ENCODE results near the gene SAFB.

Gene SAFB

DNA sequence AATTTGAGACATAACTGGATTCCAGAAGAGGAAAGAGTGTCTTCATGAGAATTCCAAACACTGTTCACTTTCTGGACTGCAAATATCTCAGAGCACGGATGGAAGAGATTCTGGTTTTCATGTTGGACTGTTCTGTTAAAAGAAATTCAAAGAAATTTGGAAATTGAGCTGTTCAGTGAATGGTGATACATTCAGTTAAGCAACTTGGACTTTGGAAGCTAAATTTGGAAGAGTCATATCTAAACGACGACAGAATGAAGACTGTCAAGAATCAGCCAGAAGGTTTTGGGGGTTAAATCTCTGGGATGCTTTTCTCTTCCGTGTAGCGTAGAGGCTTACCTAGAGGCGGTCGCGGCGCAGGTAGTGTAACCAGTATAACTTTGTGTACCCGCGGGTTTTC lies 25.6 kb downstream of the SAFB start:
- TF ChIP-seq, protein P1, sequence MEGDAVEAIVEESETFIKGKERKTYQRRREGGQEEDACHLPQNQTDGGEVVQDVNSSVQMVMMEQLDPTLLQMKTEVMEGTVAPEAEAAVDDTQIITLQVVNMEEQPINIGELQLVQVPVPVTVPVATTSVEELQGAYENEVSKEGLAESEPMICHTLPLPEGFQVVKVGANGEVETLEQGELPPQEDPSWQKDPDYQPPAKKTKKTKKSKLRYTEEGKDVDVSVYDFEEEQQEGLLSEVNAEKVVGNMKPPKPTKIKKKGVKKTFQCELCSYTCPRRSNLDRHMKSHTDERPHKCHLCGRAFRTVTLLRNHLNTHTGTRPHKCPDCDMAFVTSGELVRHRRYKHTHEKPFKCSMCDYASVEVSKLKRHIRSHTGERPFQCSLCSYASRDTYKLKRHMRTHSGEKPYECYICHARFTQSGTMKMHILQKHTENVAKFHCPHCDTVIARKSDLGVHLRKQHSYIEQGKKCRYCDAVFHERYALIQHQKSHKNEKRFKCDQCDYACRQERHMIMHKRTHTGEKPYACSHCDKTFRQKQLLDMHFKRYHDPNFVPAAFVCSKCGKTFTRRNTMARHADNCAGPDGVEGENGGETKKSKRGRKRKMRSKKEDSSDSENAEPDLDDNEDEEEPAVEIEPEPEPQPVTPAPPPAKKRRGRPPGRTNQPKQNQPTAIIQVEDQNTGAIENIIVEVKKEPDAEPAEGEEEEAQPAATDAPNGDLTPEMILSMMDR (IDR thresholded peaks at IDR 0.05; ENCODE audit: low read length, missing control alignments), result no peak
- DNase-seq (ENCODE audit: low read depth), result no peak
- H3K4me3 ChIP-seq (replicated peaks; ENCODE audit: low read depth, low read length), result no peak overlapping the region

DNA sequence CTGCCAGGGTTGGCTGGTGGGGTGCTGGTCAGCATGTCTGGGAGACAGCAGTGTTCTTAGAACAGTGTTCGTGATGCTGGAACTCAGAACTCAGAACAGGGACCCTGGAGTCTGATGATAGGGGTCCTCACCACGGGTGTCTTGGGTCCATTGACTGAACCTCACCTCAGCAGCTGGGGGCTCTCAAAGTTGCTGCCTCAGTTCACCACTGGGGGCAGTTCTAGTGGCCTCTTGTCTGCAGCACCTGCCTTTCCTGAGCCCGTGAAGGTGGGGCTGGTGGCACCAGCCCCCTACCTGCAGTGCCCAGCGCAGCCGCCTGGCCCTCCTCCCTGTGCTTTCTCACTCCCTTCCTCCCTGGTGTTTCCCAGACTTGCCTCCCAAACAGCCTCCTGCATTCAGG lies 28.5 kb downstream of the SAFB start:
- TF ChIP-seq, protein P1 (IDR thresholded peaks at IDR 0.05; ENCODE audit: low read length, missing control alignments), result no peak
- no peak for DNase-seq (ENCODE audit: low read depth)
- H3K4me3 ChIP-seq (replicated peaks; ENCODE audit: low read depth, low read length), result no peak overlapping the region

DNA sequence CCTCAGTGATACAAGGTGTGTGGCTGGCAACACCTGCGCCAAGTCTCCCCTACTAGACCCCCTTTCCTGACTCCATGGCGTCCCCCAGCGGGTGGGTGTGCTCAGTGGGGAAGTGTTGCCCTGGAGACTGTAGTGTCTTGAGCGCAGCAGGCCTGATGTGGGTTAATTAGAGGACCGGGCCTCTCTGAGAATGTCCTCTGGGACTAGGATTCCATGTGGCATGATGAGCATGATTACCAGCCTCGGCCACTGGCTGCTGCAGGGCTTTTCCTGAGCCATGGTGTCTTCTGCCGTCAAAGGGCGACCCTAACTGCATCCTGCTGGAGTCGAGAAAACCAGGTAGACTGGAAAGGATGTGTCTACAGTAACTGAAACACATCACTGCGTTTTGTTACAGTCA lies 29.4 kb downstream of the SAFB start:
- no peak for DNase-seq (ENCODE audit: low read depth)
- H3K4me3 ChIP-seq (replicated peaks; ENCODE audit: low read depth, low read length), result no peak overlapping the region
- TF ChIP-seq, protein P1 (IDR thresholded peaks at IDR 0.05; ENCODE audit: low read length, missing control alignments), result no peak

- DNase-seq (ENCODE audit: low read depth), result no peak
- TF ChIP-seq, protein P1 (IDR thresholded peaks at IDR 0.05; ENCODE audit: low read length, missing control alignments), result no peak
These were observed 32.0 kb downstream of the SAFB start for GRCh38 chr19:5654931-5655330.

DNA sequence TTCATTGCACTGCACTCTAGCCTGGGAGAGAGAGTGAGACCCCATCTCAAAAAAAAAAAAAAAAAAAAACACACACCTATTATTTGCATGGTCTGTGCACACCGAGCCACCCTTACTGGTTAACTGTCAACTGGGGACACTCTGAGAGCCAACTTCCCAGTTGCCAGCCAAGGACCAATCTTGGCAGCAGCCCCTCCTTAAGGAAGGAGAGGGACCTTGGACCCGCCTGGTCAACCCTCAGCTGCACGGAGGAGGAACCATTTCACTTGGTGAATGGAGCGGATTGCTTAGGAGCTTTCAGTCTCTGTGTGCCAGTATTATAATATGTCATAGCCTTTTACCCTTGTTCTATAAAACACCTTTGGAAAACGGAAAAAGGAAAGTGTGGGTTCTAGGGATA lies 32.5 kb downstream of the SAFB start:
- H3K4me3 ChIP-seq (replicated peaks; ENCODE audit: low read depth, low read length), result no peak overlapping the region
- DNase-seq (ENCODE audit: low read depth), result no peak
- TF ChIP-seq, protein P1 (IDR thresholded peaks at IDR 0.05; ENCODE audit: low read length, missing control alignments), result no peak

More at GRCh38 chr19:5654931-5655330, 32.0 kb downstream of the SAFB start:
- H3K4me3 ChIP-seq (replicated peaks; ENCODE audit: low read depth, low read length), result no peak overlapping the region

DNA sequence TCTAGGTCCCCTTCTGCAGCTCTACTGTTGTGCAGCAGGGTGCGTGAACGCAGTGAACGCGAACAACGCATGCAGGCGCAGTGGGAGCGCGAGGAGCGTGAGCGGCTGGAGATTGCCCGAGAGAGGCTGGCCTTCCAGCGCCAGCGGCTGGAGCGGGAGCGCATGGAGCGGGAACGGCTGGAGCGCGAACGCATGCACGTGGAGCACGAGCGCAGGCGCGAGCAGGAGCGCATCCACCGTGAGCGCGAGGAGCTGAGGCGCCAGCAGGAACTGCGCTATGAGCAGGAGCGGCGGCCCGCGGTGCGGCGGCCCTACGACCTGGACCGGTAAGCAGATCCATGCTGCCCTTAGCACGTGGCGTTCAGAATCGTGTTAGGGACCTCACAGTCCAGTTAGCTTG lies 38.6 kb downstream of the SAFB start:
- TF ChIP-seq, protein P1 (IDR thresholded peaks at IDR 0.05; ENCODE audit: low read length, missing control alignments), result no peak
- DNase-seq (ENCODE audit: low read depth), result no peak
- no peak overlapping the region for H3K4me3 ChIP-seq (replicated peaks; ENCODE audit: low read depth, low read length)

DNA sequence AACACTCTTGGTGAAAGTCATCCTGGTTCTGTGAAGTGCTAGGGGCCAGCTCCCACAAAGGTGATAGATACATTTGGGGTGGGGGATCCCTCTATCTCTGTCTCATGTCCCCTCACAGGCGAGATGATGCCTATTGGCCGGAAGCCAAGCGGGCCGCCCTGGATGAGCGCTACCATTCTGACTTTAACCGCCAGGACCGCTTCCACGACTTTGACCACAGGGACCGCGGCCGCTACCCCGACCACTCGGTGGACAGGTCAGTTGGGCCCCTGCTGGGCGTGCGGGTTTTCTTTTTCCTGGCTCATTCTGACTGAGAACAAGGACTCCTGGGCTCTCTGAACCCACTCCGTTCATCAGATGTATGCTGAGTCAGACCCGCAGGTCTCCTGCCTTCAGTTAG lies 41.0 kb downstream of the SAFB start:
- DNase-seq (ENCODE audit: low read depth), result no peak
- TF ChIP-seq, protein P1 (IDR thresholded peaks at IDR 0.05; ENCODE audit: low read length, missing control alignments), result no peak
- H3K4me3 ChIP-seq (replicated peaks; ENCODE audit: low read depth, low read length), result no peak overlapping the region

Measured in fibroblast of pulmonary artery (primary cell).